Measurements from ENCODE around the gene CGB1.
"Not testable (repeated sequence)": the region's sequence is repeated elsewhere in the genome, so short reads cannot be mapped to it uniquely, and the experiment has no call there.

DNA sequence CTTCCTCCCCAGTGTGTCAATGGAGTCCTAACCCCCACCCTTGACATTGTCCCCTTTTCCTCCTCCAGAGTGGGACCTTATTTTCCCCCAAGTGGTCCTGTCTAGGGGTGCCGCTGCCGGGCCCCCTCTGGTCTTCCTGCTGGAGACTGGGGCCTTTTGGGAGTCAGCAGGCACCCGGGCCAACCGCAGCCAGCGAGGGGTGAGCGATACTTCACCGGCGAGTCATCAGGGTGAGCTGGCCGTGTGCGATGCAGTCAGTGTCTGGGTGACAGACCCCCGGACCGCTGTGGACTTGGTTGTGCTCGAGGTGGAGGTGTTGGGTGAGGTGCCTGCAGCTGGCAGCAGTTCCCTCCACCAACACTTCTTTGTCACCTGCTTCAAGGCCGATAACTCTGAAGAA lies 6.9 kb downstream of the CGB1 start:
- TF ChIP-seq, protein P1, sequence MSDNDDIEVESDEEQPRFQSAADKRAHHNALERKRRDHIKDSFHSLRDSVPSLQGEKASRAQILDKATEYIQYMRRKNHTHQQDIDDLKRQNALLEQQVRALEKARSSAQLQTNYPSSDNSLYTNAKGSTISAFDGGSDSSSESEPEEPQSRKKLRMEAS (IDR thresholded peaks at IDR 0.05) = not testable (repeated sequence)
- TF ChIP-seq, protein P2, sequence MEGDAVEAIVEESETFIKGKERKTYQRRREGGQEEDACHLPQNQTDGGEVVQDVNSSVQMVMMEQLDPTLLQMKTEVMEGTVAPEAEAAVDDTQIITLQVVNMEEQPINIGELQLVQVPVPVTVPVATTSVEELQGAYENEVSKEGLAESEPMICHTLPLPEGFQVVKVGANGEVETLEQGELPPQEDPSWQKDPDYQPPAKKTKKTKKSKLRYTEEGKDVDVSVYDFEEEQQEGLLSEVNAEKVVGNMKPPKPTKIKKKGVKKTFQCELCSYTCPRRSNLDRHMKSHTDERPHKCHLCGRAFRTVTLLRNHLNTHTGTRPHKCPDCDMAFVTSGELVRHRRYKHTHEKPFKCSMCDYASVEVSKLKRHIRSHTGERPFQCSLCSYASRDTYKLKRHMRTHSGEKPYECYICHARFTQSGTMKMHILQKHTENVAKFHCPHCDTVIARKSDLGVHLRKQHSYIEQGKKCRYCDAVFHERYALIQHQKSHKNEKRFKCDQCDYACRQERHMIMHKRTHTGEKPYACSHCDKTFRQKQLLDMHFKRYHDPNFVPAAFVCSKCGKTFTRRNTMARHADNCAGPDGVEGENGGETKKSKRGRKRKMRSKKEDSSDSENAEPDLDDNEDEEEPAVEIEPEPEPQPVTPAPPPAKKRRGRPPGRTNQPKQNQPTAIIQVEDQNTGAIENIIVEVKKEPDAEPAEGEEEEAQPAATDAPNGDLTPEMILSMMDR (IDR thresholded peaks at IDR 0.05) = not testable (repeated sequence)
- not testable (repeated sequence) for TF ChIP-seq POLR2A (IDR thresholded peaks at IDR 0.05; ENCODE audit: low read length); JUN (IDR thresholded peaks at IDR 0.05); ZNF302 (CRISPR knock-in tag; IDR thresholded peaks at IDR 0.05); ZSCAN20 (CRISPR knock-in tag; IDR thresholded peaks at IDR 0.05); HDAC2 (IDR thresholded peaks at IDR 0.05); HOXB13 (CRISPR knock-in tag; IDR thresholded peaks at IDR 0.05; ENCODE audit: low read depth); SREBF2 (IDR thresholded peaks at IDR 0.05); MAFK (IDR thresholded peaks at IDR 0.05; ENCODE audit: partially characterized antibody); EP300 (IDR thresholded peaks at IDR 0.05); ZC3H11A (IDR thresholded peaks at IDR 0.05); HOXA7 (CRISPR knock-in tag; IDR thresholded peaks at IDR 0.05); FOSL2 (IDR thresholded peaks at IDR 0.05); FOSL2 (CRISPR knock-in tag; IDR thresholded peaks at IDR 0.05)
